ENCODE measurements around the gene HPX.

DNA sequence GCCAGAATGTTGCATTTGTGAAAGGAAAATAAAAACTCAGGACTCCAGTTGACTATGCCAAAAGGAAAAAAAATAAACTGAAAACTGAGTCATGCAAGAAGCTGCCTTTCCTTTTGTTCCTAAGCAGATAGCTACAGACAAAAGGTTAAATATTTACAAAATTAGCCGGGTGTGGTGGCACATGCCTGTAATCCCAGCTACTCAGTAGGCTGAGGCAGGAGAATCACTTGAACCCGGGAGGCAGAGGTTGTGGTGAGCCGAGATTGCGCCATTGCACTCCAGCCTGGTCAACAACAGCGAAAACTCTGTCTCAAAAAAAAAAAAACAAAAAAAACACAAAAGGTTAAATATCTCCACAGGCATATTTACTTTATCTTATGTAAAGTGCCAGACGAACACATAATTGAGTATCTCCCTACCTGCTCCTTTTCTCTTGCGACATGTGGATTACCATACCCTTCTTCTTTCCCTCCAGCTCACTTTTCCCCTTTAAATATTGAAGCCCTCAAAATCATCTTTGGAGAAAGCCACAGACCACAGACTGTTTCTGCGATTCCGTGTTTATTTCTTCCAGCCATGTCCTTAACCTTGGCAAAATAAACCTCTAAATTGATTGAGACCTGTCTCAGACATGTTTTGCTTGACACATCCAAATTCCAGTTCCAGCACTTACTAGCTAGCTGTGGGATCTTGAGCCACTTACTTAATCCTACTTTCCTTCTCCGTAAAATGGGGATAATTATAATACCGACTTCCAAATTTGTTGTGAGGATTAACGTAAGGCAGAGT, 52.8 kb downstream of the HPX start:
- TF ChIP-seq, protein P1, sequence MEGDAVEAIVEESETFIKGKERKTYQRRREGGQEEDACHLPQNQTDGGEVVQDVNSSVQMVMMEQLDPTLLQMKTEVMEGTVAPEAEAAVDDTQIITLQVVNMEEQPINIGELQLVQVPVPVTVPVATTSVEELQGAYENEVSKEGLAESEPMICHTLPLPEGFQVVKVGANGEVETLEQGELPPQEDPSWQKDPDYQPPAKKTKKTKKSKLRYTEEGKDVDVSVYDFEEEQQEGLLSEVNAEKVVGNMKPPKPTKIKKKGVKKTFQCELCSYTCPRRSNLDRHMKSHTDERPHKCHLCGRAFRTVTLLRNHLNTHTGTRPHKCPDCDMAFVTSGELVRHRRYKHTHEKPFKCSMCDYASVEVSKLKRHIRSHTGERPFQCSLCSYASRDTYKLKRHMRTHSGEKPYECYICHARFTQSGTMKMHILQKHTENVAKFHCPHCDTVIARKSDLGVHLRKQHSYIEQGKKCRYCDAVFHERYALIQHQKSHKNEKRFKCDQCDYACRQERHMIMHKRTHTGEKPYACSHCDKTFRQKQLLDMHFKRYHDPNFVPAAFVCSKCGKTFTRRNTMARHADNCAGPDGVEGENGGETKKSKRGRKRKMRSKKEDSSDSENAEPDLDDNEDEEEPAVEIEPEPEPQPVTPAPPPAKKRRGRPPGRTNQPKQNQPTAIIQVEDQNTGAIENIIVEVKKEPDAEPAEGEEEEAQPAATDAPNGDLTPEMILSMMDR (IDR thresholded peaks at IDR 0.05 in 8 of 11, conservative IDR thresholded peaks at IDR 0.05 in 3 of 11) = no peak
- TF ChIP-seq POLR2A (IDR thresholded peaks at IDR 0.05) (no peak), POLR2AphosphoS5 (IDR thresholded peaks at IDR 0.05) (no peak)
